ENCODE results near the gene EFNB2. TPM values are rescaled to one million over a fixed set of nuclear protein-coding genes. Genes with fewer than 3 reads are reported as not detected.

The EFNB2 gene
- total RNA-seq, 1 experiment from 2014 or later, result 68.0 TPM

DNA sequence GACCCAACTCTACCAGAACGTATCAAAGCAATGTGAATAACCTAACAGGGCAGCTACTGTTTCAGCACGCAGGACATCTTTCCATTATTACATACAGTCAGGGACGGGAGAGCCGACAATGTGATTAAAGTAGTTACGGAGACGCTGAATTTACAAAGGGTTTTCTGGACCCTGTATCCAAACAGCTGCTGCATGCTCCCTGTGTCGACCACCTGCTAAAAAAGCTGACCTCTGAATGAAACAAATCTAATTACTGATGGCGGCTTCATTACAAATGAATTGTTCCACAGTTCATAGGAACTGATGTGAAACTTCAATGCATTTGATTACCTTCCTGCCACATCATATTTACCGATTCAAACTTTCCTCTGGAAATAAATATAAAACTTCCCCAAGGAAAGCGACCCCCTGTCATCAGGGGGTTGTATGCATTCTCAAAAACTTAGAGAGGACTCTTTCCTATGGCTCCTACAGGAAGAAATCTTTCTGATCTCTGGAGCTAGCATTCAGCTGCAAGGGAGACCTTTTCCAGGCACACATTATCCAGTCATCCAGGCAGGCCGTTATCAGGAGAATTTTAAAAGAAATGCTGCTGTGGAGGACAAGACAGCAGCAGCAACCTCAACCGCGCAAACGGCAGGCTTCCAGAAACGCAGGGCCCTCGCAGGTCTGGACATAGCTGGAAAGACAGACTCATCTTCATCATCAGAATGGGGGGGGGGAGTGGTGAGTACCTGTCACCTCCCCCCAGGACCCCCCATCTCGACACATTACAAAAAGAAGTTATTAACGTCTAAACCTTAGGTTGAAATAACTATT lies 3.1 kb downstream of the EFNB2 start:
- Mint-ChIP-seq H3K27me3 (ENCODE audit: insufficient read depth, unreplicated experiment) (no peaks in the 10 kb centered on the region), H3K36me3 (ENCODE audit: insufficient read depth, unreplicated experiment) (peaks cover 79% of the 10 kb centered on the region), H3K4me3 (ENCODE audit: unreplicated experiment) (peak overlapping the region; percentile 97), H3K4me1 (ENCODE audit: low read depth, unreplicated experiment) (peaks cover 42% of the 10 kb centered on the region), H3K9me3 (ENCODE audit: unreplicated experiment) (no peaks in the 10 kb centered on the region), H3K27ac (ENCODE audit: unreplicated experiment) (peak overlapping the region; percentile 87)
- CTCF ChIA-PET, result interaction anchor here (0.7 kb wide), 2 partner anchors 189 to 1759 kb away, joined by 4 to 5 read pairs; no protein-coding TSS in a partner anchor
- Histone ChIP-seq H3K27me3 (replicated peaks; ENCODE audit: control insufficient read depth, insufficient read depth, low read length) (no peaks in the 10 kb centered on the region), H3K4me1 (peaks cover 47% of the 10 kb centered on the region), H3K4me3 (ENCODE audit: low read depth, low read length) (peak overlapping the region; percentile 68), H3K36me3 (ENCODE audit: control insufficient read depth, insufficient read depth, low read length) (no peaks in the 10 kb centered on the region), H3K9me3 (no peaks in the 10 kb centered on the region)
- intact Hi-C loops (cut with micrococcal nuclease; ENCODE audit: unreplicated experiment), result loop anchor here (2.0 to 10.0 kb wide), 5 partner anchors 60 to 1388 kb away; no protein-coding TSS in a partner anchor
- POLR2A ChIA-PET, result interaction anchor here (0.6 kb wide), 2 partner anchors 11 to 413 kb away, joined by 3 to 5 read pairs; no protein-coding TSS in a partner anchor
- BruUV-seq (replicated peaks), result no TSS peak
- DNase-seq, result no peak
- TF ChIP-seq, protein P1, sequence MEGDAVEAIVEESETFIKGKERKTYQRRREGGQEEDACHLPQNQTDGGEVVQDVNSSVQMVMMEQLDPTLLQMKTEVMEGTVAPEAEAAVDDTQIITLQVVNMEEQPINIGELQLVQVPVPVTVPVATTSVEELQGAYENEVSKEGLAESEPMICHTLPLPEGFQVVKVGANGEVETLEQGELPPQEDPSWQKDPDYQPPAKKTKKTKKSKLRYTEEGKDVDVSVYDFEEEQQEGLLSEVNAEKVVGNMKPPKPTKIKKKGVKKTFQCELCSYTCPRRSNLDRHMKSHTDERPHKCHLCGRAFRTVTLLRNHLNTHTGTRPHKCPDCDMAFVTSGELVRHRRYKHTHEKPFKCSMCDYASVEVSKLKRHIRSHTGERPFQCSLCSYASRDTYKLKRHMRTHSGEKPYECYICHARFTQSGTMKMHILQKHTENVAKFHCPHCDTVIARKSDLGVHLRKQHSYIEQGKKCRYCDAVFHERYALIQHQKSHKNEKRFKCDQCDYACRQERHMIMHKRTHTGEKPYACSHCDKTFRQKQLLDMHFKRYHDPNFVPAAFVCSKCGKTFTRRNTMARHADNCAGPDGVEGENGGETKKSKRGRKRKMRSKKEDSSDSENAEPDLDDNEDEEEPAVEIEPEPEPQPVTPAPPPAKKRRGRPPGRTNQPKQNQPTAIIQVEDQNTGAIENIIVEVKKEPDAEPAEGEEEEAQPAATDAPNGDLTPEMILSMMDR (IDR thresholded peaks at IDR 0.05; ENCODE audit: insufficient read depth in 1 of 2, low read depth in 1 of 2, low read length in 1 of 2, severe bottlenecking in 1 of 2, unreplicated experiment in 1 of 2), result no peak

DNA sequence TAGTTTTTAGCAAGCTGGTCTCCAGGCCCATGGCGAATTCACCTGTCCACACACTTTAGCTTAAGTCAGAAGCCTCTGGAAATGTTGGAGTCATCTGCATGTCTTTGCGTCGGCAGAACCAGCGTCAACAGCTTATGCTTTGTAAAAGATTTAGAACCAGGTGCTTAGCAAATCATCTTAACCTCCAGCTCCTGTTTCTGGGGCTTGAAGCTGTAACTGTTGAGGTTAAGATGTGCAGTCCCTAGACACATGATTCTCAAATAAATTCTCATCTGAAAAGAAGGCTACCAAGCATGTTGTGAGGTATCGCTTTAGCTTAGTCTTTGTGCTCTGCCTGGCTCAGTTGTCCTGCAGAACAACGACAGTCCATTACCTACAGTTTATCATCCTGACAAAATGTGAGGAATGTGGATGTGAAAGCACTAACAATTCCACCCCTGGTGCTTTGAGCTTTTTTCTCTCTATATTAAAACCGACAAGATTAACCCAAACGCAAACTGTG lies 4.4 kb downstream of the EFNB2 start:
- Mint-ChIP-seq H3K4me3 (ENCODE audit: unreplicated experiment) (peak overlapping the region; percentile 97), H3K36me3 (ENCODE audit: insufficient read depth, unreplicated experiment) (peaks cover 83% of the 10 kb centered on the region), H3K4me1 (ENCODE audit: low read depth, unreplicated experiment) (peaks cover 55% of the 10 kb centered on the region), H3K9me3 (ENCODE audit: unreplicated experiment) (no peaks in the 10 kb centered on the region), H3K27me3 (ENCODE audit: insufficient read depth, unreplicated experiment) (no peaks in the 10 kb centered on the region), H3K27ac (ENCODE audit: unreplicated experiment) (peak overlapping the region; percentile 67)
- Histone ChIP-seq H3K4me1 (peaks cover 51% of the 10 kb centered on the region), H3K4me3 (ENCODE audit: low read depth, low read length) (no peak overlapping the region), H3K27me3 (replicated peaks; ENCODE audit: control insufficient read depth, insufficient read depth, low read length) (no peaks in the 10 kb centered on the region), H3K36me3 (ENCODE audit: control insufficient read depth, insufficient read depth, low read length) (no peaks in the 10 kb centered on the region), H3K9me3 (no peaks in the 10 kb centered on the region)
- TF ChIP-seq, protein P1 (IDR thresholded peaks at IDR 0.05; ENCODE audit: insufficient read depth in 1 of 2, low read depth in 1 of 2, low read length in 1 of 2, severe bottlenecking in 1 of 2, unreplicated experiment in 1 of 2), result no peak
- no peak for DNase-seq
- ChIA-PET CTCF (interaction anchor here (0.9 kb wide), 1 partner anchor 89 kb away, joined by 3 read pairs; no protein-coding TSS in a partner anchor), POLR2A (no interaction called here)
- intact Hi-C loops (cut with micrococcal nuclease; ENCODE audit: unreplicated experiment), result loop anchor here (1.0 to 10.0 kb wide), 6 partner anchors 386 to 1386 kb away; no protein-coding TSS in a partner anchor
- no TSS peak for BruUV-seq (replicated peaks)

DNA sequence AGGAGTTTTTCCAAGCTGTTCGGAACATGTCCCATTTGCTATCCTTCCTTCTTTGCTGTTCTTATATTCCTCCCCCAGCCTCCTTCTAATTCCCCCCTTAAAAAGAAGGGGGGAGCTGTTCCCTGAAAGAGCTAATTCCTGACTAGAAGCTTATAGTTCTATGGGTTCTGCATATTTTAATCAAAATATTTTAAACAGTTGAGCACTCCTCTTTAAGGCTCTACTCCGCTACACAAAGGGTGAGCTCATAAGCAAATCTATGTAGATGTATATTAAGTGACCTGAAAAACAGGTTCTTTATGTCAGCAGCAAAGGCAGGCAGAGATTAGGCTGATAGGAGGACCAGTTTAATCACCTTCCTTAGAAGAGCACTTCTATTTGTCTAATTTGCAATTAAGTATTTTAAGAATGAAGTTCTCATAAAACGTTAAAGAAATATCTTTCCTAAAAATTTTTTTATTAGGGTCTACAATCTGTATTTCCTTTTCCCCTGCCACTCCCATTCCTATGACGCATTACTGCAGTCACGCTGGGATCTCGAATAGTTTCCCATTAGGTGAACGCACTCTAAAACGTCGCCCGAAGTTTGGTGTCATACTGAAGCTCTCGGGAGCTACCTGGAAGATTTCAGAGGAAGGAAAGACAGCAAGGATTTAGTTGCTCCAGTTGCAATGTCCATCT lies 5.2 kb downstream of the EFNB2 start:
- TF ChIP-seq, protein P1 (IDR thresholded peaks at IDR 0.05; ENCODE audit: insufficient read depth in 1 of 2, low read depth in 1 of 2, low read length in 1 of 2, severe bottlenecking in 1 of 2, unreplicated experiment in 1 of 2), result no peak
- intact Hi-C loops (cut with micrococcal nuclease; ENCODE audit: unreplicated experiment), result loop anchor here (1.0 to 10.0 kb wide), 5 partner anchors 386 to 1386 kb away; no protein-coding TSS in a partner anchor
- H3K4me3 ChIP-seq (ENCODE audit: low read depth, low read length), result no peak overlapping the region
- Mint-ChIP-seq H3K9me3 (ENCODE audit: unreplicated experiment) (no peaks in the 10 kb centered on the region), H3K27me3 (ENCODE audit: insufficient read depth, unreplicated experiment) (no peaks in the 10 kb centered on the region), H3K4me3 (ENCODE audit: unreplicated experiment) (peak overlapping the region; percentile 97), H3K36me3 (ENCODE audit: insufficient read depth, unreplicated experiment) (peaks cover 82% of the 10 kb centered on the region), H3K4me1 (ENCODE audit: low read depth, unreplicated experiment) (peaks cover 62% of the 10 kb centered on the region), H3K27ac (ENCODE audit: unreplicated experiment) (peak overlapping the region; percentile 67)
- CTCF ChIA-PET, result interaction anchor here (0.9 kb wide), 1 partner anchor 90 kb away, joined by 3 read pairs; no protein-coding TSS in a partner anchor
- BruUV-seq (replicated peaks), result no TSS peak
- peaks cover 58% of the 10 kb centered on the region for H3K4me1 ChIP-seq
- POLR2A ChIA-PET, result no interaction called here
- DNase-seq, result no peak
- no peaks in the 10 kb centered on the region for H3K9me3 ChIP-seq
- H3K27me3 ChIP-seq (replicated peaks; ENCODE audit: control insufficient read depth, insufficient read depth, low read length), result no peaks in the 10 kb centered on the region
- peaks cover under 1% of the 10 kb centered on the region; the same call in 1 of the 2 replicates for H3K36me3 ChIP-seq (ENCODE audit: control insufficient read depth, insufficient read depth, low read length)

All from Caco-2 (cell line).